ENCODE data around the gene PDK2. TPM values are rescaled to one million over a fixed set of nuclear protein-coding genes. Genes with fewer than 3 reads are reported as not detected.

PDK2 gene
- total and polyA plus RNA-seq, 10 of the 15 experiments (the other 5 are each of a cell fraction or from before 2014, with no cell fraction given): 0.98 to 22.6 (median 12.3) TPM

GRCh38 chr17:50161023-50161910 is 66.1 kb downstream of the PDK2 start (continued):
- TF ChIP-seq ZBTB33 (IDR thresholded peaks at IDR 0.05): no peak
- peak; percentile 93 for TF ChIP-seq SMC3 (IDR thresholded peaks at IDR 0.05; ENCODE audit: borderline replicate concordance, low read length)
- TF ChIP-seq CREM (IDR thresholded peaks at IDR 0.05; ENCODE audit: low read depth): peak; percentile 76
- TF ChIP-seq CBX3 (IDR thresholded peaks at IDR 0.05; ENCODE audit: borderline replicate concordance, low read depth): no peak
- peak; percentile 71 for TF ChIP-seq RAD21 (IDR thresholded peaks at IDR 0.05; ENCODE audit: insufficient read depth, low read depth, low read length)
- no peak for TF ChIP-seq ETV6 (conservative IDR thresholded peaks at IDR 0.05 in 1 of 2, IDR thresholded peaks at IDR 0.05 in 1 of 2; ENCODE audit: borderline replicate concordance in 1 of 2, low read depth in 1 of 2)

Other genes with a start within 250 kb of the PDK2 start
Only the 7 nearest of the 9 such genes appear.
- 0.17 TPM in 1 of 2 replicates, not detected in the other for gene DLX4, start 126.2 kb upstream of the PDK2 start, total RNA-seq (2014; rRNA removed)
- 0.09 TPM in 1 of 2 replicates, not detected in the other for gene DLX4, start 126.2 kb upstream of the PDK2 start, total RNA-seq (2014; rRNA removed; fragmentation: Illumina TruSeq; extraction: Trizol)
- 0.23 and 0.43 TPM in 2 replicates for gene DLX4, start 126.2 kb upstream of the PDK2 start, total RNA-seq (2021)
- 0.15 and 0.26 TPM in 2 replicates for gene DLX4, start 126.2 kb upstream of the PDK2 start, polyA plus RNA-seq (2011; rRNA removed)
- gene DLX4, start 126.2 kb upstream of the PDK2 start, polyA plus RNA-seq (2014; fragmentation: Illumina TruSeq; extraction: Trizol): 0.13 and 0.24 TPM in 2 replicates
- gene DLX4, start 126.2 kb upstream of the PDK2 start, polyA plus RNA-seq (2014; fragmentation: Nextera tagmentation; extraction: Ambion mirVana): under 1 TPM; 0.05 to 0.09 TPM
- 0.29 and 0.43 TPM in 2 replicates for gene DLX4, start 126.2 kb upstream of the PDK2 start, polyA plus RNA-seq (2014; rRNA removed)
- under 1 TPM; 0.13 to 0.16 TPM for gene DLX4, start 126.2 kb upstream of the PDK2 start, polyA plus RNA-seq (2016; fragmentation: Nextera tagmentation; extraction: Ambion mirVana)
- gene DLX3, start 100.1 kb upstream of the PDK2 start, total RNA-seq (2014; rRNA removed): not detected in 2 replicates
- not detected in 2 replicates for gene DLX3, start 100.1 kb upstream of the PDK2 start, total RNA-seq (2014; rRNA removed; fragmentation: Illumina TruSeq; extraction: Trizol)
- gene DLX3, start 100.1 kb upstream of the PDK2 start, total RNA-seq (2021): not detected in 2 replicates
- gene DLX3, start 100.1 kb upstream of the PDK2 start, polyA plus RNA-seq (2011; rRNA removed): not detected in 2 replicates
- not detected in 2 replicates for gene DLX3, start 100.1 kb upstream of the PDK2 start, polyA plus RNA-seq (2014; fragmentation: Illumina TruSeq; extraction: Trizol)
- not detected for gene DLX3, start 100.1 kb upstream of the PDK2 start, polyA plus RNA-seq (2014; fragmentation: Nextera tagmentation; extraction: Ambion mirVana)
- gene DLX3, start 100.1 kb upstream of the PDK2 start, polyA plus RNA-seq (2014; rRNA removed): not detected in 2 replicates
- gene DLX3, start 100.1 kb upstream of the PDK2 start, polyA plus RNA-seq (2016; fragmentation: Nextera tagmentation; extraction: Ambion mirVana): not detected
- gene ITGA3, start 39.2 kb upstream of the PDK2 start, total RNA-seq (2014; rRNA removed): 10.3 and 13.4 TPM in 2 replicates
- gene ITGA3, start 39.2 kb upstream of the PDK2 start, total RNA-seq (2014; rRNA removed; fragmentation: Illumina TruSeq; extraction: Trizol): 6.6 and 6.9 TPM in 2 replicates
- 12.5 and 14.3 TPM in 2 replicates for gene ITGA3, start 39.2 kb upstream of the PDK2 start, total RNA-seq (2021)
- 4.3 and 6.9 TPM in 2 replicates for gene ITGA3, start 39.2 kb upstream of the PDK2 start, polyA plus RNA-seq (2011; rRNA removed)
- 3.8 and 6.6 TPM in 2 replicates for gene ITGA3, start 39.2 kb upstream of the PDK2 start, polyA plus RNA-seq (2014; fragmentation: Illumina TruSeq; extraction: Trizol)
- gene ITGA3, start 39.2 kb upstream of the PDK2 start, polyA plus RNA-seq (2014; fragmentation: Nextera tagmentation; extraction: Ambion mirVana): under 1 TPM; 0.29 to 0.86 TPM
- 7.1 and 10.5 TPM in 2 replicates for gene ITGA3, start 39.2 kb upstream of the PDK2 start, polyA plus RNA-seq (2014; rRNA removed)
- gene ITGA3, start 39.2 kb upstream of the PDK2 start, polyA plus RNA-seq (2016; fragmentation: Nextera tagmentation; extraction: Ambion mirVana): 1 to 10 TPM; 4.0 to 4.6 TPM
- gene SAMD14, start 34.8 kb downstream of the PDK2 start, total RNA-seq (2014; rRNA removed): 0.17 and 0.22 TPM in 2 replicates
- gene SAMD14, start 34.8 kb downstream of the PDK2 start, total RNA-seq (2014; rRNA removed; fragmentation: Illumina TruSeq; extraction: Trizol): 0.22 and 0.74 TPM in 2 replicates
- gene SAMD14, start 34.8 kb downstream of the PDK2 start, total RNA-seq (2021): 1.3 and 1.7 TPM in 2 replicates
- gene SAMD14, start 34.8 kb downstream of the PDK2 start, polyA plus RNA-seq (2011; rRNA removed): 0.32 and 1.3 TPM in 2 replicates
- gene SAMD14, start 34.8 kb downstream of the PDK2 start, polyA plus RNA-seq (2014; fragmentation: Illumina TruSeq; extraction: Trizol): 0.19 and 0.25 TPM in 2 replicates
- gene SAMD14, start 34.8 kb downstream of the PDK2 start, polyA plus RNA-seq (2014; fragmentation: Nextera tagmentation; extraction: Ambion mirVana): not detected
- gene SAMD14, start 34.8 kb downstream of the PDK2 start, polyA plus RNA-seq (2014; rRNA removed): 0.51 and 1.4 TPM in 2 replicates
- under 1 TPM in 1 of 2 experiments, not detected in 1; 0.06 TPM for gene SAMD14, start 34.8 kb downstream of the PDK2 start, polyA plus RNA-seq (2016; fragmentation: Nextera tagmentation; extraction: Ambion mirVana)
- gene PPP1R9B, start 55.3 kb downstream of the PDK2 start, total RNA-seq (2014; rRNA removed): 59.9 and 62.9 TPM in 2 replicates
- gene PPP1R9B, start 55.3 kb downstream of the PDK2 start, total RNA-seq (2014; rRNA removed; fragmentation: Illumina TruSeq; extraction: Trizol): 35.9 and 39.6 TPM in 2 replicates
- 103 and 107 TPM in 2 replicates for gene PPP1R9B, start 55.3 kb downstream of the PDK2 start, total RNA-seq (2021)
- gene PPP1R9B, start 55.3 kb downstream of the PDK2 start, polyA plus RNA-seq (2011; rRNA removed): 30.2 and 44.4 TPM in 2 replicates
- gene PPP1R9B, start 55.3 kb downstream of the PDK2 start, polyA plus RNA-seq (2014; fragmentation: Illumina TruSeq; extraction: Trizol): 17.9 and 35.4 TPM in 2 replicates
- gene PPP1R9B, start 55.3 kb downstream of the PDK2 start, polyA plus RNA-seq (2014; fragmentation: Nextera tagmentation; extraction: Ambion mirVana): under 1 TPM; 0.20 to 0.45 TPM
- 52.0 and 58.7 TPM in 2 replicates for gene PPP1R9B, start 55.3 kb downstream of the PDK2 start, polyA plus RNA-seq (2014; rRNA removed)
- gene PPP1R9B, start 55.3 kb downstream of the PDK2 start, polyA plus RNA-seq (2016; fragmentation: Nextera tagmentation; extraction: Ambion mirVana): 1 to 10 TPM; 1.8 to 2.3 TPM
- gene SGCA, start 70.7 kb downstream of the PDK2 start, total RNA-seq (2014; rRNA removed): 0.11 and 0.68 TPM in 2 replicates
- 0.27 TPM in 1 of 2 replicates, not detected in the other for gene SGCA, start 70.7 kb downstream of the PDK2 start, total RNA-seq (2014; rRNA removed; fragmentation: Illumina TruSeq; extraction: Trizol)
- 0.51 and 0.56 TPM in 2 replicates for gene SGCA, start 70.7 kb downstream of the PDK2 start, total RNA-seq (2021)
- gene SGCA, start 70.7 kb downstream of the PDK2 start, polyA plus RNA-seq (2011; rRNA removed): 0.24 and 0.81 TPM in 2 replicates
- 0.24 TPM in 1 of 2 replicates, not detected in the other for gene SGCA, start 70.7 kb downstream of the PDK2 start, polyA plus RNA-seq (2014; fragmentation: Illumina TruSeq; extraction: Trizol)
- gene SGCA, start 70.7 kb downstream of the PDK2 start, polyA plus RNA-seq (2014; fragmentation: Nextera tagmentation; extraction: Ambion mirVana): under 1 TPM in 1 of 2 experiments, not detected in 1; 0.13 TPM
- gene SGCA, start 70.7 kb downstream of the PDK2 start, polyA plus RNA-seq (2014; rRNA removed): 0.25 and 2.2 TPM in 2 replicates
- gene SGCA, start 70.7 kb downstream of the PDK2 start, polyA plus RNA-seq (2016; fragmentation: Nextera tagmentation; extraction: Ambion mirVana): under 1 TPM in 1 of 2 experiments, not detected in 1; 0.50 TPM
- 0.79 and 1.1 TPM in 2 replicates for gene COL1A1, start 106.3 kb downstream of the PDK2 start, total RNA-seq (2014; rRNA removed)
- 0.55 and 1.2 TPM in 2 replicates for gene COL1A1, start 106.3 kb downstream of the PDK2 start, total RNA-seq (2014; rRNA removed; fragmentation: Illumina TruSeq; extraction: Trizol)
- 6.1 and 7.7 TPM in 2 replicates for gene COL1A1, start 106.3 kb downstream of the PDK2 start, total RNA-seq (2021)
- gene COL1A1, start 106.3 kb downstream of the PDK2 start, polyA plus RNA-seq (2011; rRNA removed): 1.9 and 2.9 TPM in 2 replicates
- 0.54 and 1.9 TPM in 2 replicates for gene COL1A1, start 106.3 kb downstream of the PDK2 start, polyA plus RNA-seq (2014; fragmentation: Illumina TruSeq; extraction: Trizol)
- gene COL1A1, start 106.3 kb downstream of the PDK2 start, polyA plus RNA-seq (2014; fragmentation: Nextera tagmentation; extraction: Ambion mirVana): under 1 TPM; 0.18 to 0.32 TPM
- gene COL1A1, start 106.3 kb downstream of the PDK2 start, polyA plus RNA-seq (2014; rRNA removed): 3.5 and 3.9 TPM in 2 replicates
- gene COL1A1, start 106.3 kb downstream of the PDK2 start, polyA plus RNA-seq (2016; fragmentation: Nextera tagmentation; extraction: Ambion mirVana): 1 to 10 TPM; 2.7 to 4.3 TPM